Measurements from ENCODE around the gene ULK4. TPM values are rescaled to one million over a fixed set of nuclear protein-coding genes. Genes with fewer than 3 reads are reported as not detected.

ULK4 gene
- total RNA-seq, 1 experiment from 2014 or later: 4.2 TPM

DNA sequence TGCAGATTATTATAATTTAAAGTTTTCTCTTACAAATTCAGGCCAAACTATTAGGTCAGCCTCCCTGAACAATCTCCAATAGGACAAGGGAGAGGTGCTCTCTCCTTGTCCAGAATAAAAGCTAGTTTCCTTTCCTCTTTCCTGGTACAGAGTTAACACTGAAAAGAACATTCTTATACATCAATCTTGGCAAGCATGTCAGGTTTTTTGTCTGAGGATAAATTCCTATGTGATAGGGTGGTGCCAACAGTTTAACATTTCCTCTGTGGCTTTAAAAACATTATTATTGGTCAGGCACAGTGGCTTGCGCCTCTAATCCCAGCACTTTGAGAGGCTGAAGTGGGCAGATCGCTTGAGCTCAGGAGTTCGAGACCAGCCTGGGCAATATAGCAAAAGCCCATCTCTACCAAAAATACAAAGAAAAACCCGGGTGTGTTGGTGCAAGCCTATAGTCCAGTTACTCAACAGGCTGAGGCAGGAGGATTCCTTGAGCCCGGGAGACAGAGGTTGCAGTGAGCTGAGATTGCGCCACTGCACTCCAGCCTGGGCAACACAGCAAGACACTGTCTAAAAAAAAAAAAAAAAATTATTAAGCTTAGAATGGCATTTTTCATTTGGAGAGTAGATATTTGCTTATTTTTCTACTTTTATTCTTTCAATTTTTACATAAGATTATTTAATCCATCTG lies 13.7 kb upstream of the ULK4 start:
- Mint-ChIP-seq H3K27ac (ENCODE audit: unreplicated experiment) (no peak overlapping the region), H3K36me3 (ENCODE audit: insufficient read depth, unreplicated experiment) (no peaks in the 10 kb centered on the region), H3K4me3 (ENCODE audit: unreplicated experiment) (no peak overlapping the region), H3K27me3 (ENCODE audit: insufficient read depth, unreplicated experiment) (no peaks in the 10 kb centered on the region), H3K4me1 (ENCODE audit: low read depth, unreplicated experiment) (no peaks in the 10 kb centered on the region), H3K9me3 (ENCODE audit: unreplicated experiment) (no peaks in the 10 kb centered on the region)
- no peaks in the 10 kb centered on the region for H3K4me1 ChIP-seq
- no TSS peak for BruUV-seq (replicated peaks)
- no peak for TF ChIP-seq CTCF (IDR thresholded peaks at IDR 0.05; ENCODE audit: insufficient read depth in 1 of 2, low read depth in 1 of 2, low read length in 1 of 2, severe bottlenecking in 1 of 2, unreplicated experiment in 1 of 2)
- CTCF ChIA-PET: no interaction called here
- H3K9me3 ChIP-seq: no peaks in the 10 kb centered on the region; the same call in 1 of the 2 replicates
- H3K36me3 ChIP-seq (ENCODE audit: control insufficient read depth, insufficient read depth, low read length): no peaks in the 10 kb centered on the region
- H3K27me3 ChIP-seq (replicated peaks; ENCODE audit: control insufficient read depth, insufficient read depth, low read length): no peaks in the 10 kb centered on the region
- intact Hi-C loops (cut with micrococcal nuclease; ENCODE audit: unreplicated experiment): no loop called here
- DNase-seq: no peak
- no peak overlapping the region for H3K4me3 ChIP-seq (ENCODE audit: low read depth, low read length)
- POLR2A ChIA-PET: no interaction called here

DNA sequence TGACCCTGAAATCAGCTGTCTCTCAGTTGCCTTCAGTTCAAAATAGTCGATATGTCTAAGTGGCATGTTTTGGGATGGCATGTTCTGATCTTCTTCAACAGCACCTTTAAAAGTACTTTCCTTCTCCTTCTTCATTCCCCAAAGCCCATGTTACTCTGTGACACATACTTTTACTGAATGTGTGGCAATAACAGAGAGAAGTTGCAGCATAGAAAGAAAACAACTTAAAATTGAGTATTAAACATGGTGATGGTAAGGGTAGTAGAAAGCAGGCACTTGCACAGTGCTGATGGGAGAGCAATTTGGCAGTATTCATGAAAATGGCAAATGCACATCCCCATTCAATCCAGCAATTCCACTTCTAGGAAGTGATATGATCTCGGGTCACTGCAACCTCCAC lies 12.3 kb upstream of the ULK4 start:
- Histone ChIP-seq H3K4me1 (no peaks in the 10 kb centered on the region), H3K36me3 (ENCODE audit: control insufficient read depth, insufficient read depth, low read length) (no peaks in the 10 kb centered on the region), H3K9me3 (no peaks in the 10 kb centered on the region; the same call in 1 of the 2 replicates), H3K27me3 (replicated peaks; ENCODE audit: control insufficient read depth, insufficient read depth, low read length) (no peaks in the 10 kb centered on the region), H3K4me3 (ENCODE audit: low read depth, low read length) (no peak overlapping the region)
- CTCF ChIA-PET: no interaction called here
- H3K4me3 Mint-ChIP-seq (ENCODE audit: unreplicated experiment): no peak overlapping the region
- intact Hi-C loops (cut with micrococcal nuclease; ENCODE audit: unreplicated experiment): no loop called here
- TF ChIP-seq CTCF (IDR thresholded peaks at IDR 0.05; ENCODE audit: insufficient read depth in 1 of 2, low read depth in 1 of 2, low read length in 1 of 2, severe bottlenecking in 1 of 2, unreplicated experiment in 1 of 2): no peak
- POLR2A ChIA-PET: no interaction called here
- no peaks in the 10 kb centered on the region for H3K4me1 Mint-ChIP-seq (ENCODE audit: low read depth, unreplicated experiment)
- H3K9me3 Mint-ChIP-seq (ENCODE audit: unreplicated experiment): no peaks in the 10 kb centered on the region
- no peaks in the 10 kb centered on the region for H3K27me3 Mint-ChIP-seq (ENCODE audit: insufficient read depth, unreplicated experiment)
- no TSS peak for BruUV-seq (replicated peaks)
- DNase-seq: no peak
- H3K27ac Mint-ChIP-seq (ENCODE audit: unreplicated experiment): no peak overlapping the region
- no peaks in the 10 kb centered on the region for H3K36me3 Mint-ChIP-seq (ENCODE audit: insufficient read depth, unreplicated experiment)

DNA sequence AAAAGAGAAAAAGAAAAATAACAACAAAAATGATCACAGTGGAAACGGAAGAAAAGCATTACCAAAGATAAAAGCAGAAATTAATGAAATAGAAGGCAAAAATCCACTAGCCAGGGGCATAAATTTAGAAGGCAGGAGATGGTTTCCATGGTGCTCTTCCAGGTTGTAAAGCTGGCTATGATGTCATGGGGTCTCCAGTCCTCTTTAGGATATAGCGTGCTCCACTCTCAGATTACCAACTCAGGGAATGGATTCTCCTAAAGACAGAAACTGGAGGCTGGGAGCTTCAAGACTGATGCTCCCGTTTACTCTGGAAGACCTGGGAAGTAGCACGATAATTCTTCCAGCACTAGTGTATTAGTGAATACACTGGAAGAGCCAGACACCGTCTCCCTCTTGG lies 10.9 kb upstream of the ULK4 start:
- Histone ChIP-seq H3K4me1 (no peaks in the 10 kb centered on the region), H3K27me3 (replicated peaks; ENCODE audit: control insufficient read depth, insufficient read depth, low read length) (no peaks in the 10 kb centered on the region), H3K36me3 (ENCODE audit: control insufficient read depth, insufficient read depth, low read length) (no peaks in the 10 kb centered on the region), H3K9me3 (no peaks in the 10 kb centered on the region; the same call in 1 of the 2 replicates), H3K4me3 (ENCODE audit: low read depth, low read length) (no peak overlapping the region)
- Mint-ChIP-seq H3K27ac (ENCODE audit: unreplicated experiment) (no peak overlapping the region), H3K4me3 (ENCODE audit: unreplicated experiment) (no peak overlapping the region), H3K27me3 (ENCODE audit: insufficient read depth, unreplicated experiment) (no peaks in the 10 kb centered on the region), H3K36me3 (ENCODE audit: insufficient read depth, unreplicated experiment) (no peaks in the 10 kb centered on the region), H3K9me3 (ENCODE audit: unreplicated experiment) (no peaks in the 10 kb centered on the region), H3K4me1 (ENCODE audit: low read depth, unreplicated experiment) (no peaks in the 10 kb centered on the region)
- ChIA-PET CTCF (no interaction called here), POLR2A (no interaction called here)
- intact Hi-C loops (cut with micrococcal nuclease; ENCODE audit: unreplicated experiment): no loop called here
- DNase-seq: no peak
- no TSS peak for BruUV-seq (replicated peaks)
- no peak for TF ChIP-seq CTCF (IDR thresholded peaks at IDR 0.05; ENCODE audit: insufficient read depth in 1 of 2, low read depth in 1 of 2, low read length in 1 of 2, severe bottlenecking in 1 of 2, unreplicated experiment in 1 of 2)
